HCT116 (cell line): ENCODE data around the gene NPM3. TPM values are rescaled to one million over a fixed set of nuclear protein-coding genes. Genes with fewer than 3 reads are reported as not detected.

Experiments
- ATAC-seq: fragments of 200-7000 bp; cut with Tn5 transposase; 2 replicates; pipeline ENCODE4 v1.9.1; 2020; ENCODE audit warnings: mild to moderate bottlenecking, moderate library complexity
- BruUV-seq: library from RNA; stranded (reverse); fragments of 400-500 nt; replicated peaks from 2 replicates; lab custom pipeline; 2021; lab: Mats Ljungman, UMichigan
- CTCF ChIA-PET: fragments of 300-600 bp; sonication (Branson Sonifier 250); formaldehyde crosslinking; loops from one replicate; lab custom pipeline; 2021; ENCODE audit warnings: antibody characterized with exemption; lab: Charles Lee
- POLR2A ChIA-PET: fragments of 300-600, 350-600 bp; sonication (Branson Sonifier 250); formaldehyde crosslinking; loops from one replicate; lab custom pipeline; 2021; ENCODE audit warnings: antibody characterized with exemption; lab: Charles Lee
- RAD21 ChIA-PET, 2 experiments: fragments of 300-600 bp; sonication (Branson Sonifier 250); formaldehyde crosslinking; loops; one replicate each; lab custom pipeline; 2023; ENCODE audit warnings: low total read pairs in 2 of 2; ENCODE audit not compliant: uncharacterized antibody in 2 of 2, unreplicated experiment in 2 of 2, low non-redundant PET in 1 of 2; lab: Charles Lee
- DNase-seq: peaks from one replicate; pipeline ENCODE4 v3.0.0-alpha.2; 2010; ENCODE audit warnings: low read depth, low spot score
- H2AFZ ChIP-seq: fragments of 200-600 bp; shearing (Covaris generic), sonication (generic); 2 replicates; pipeline ENCODE4 v1.6.1; 2017; ENCODE audit warnings: low read depth, mixed run types, mixed read lengths, antibody characterized with exemption, low read length; ENCODE audit not compliant: poor library complexity, severe bottlenecking
- H3K27ac ChIP-seq: 2 replicates; pipeline ENCODE4 v1.5.1; 2012; ENCODE audit warnings: low read depth, low read length
- H3K27me3 ChIP-seq: fragments of 200-600 bp; sonication (generic); 2 replicates; pipeline ENCODE4 v1.6.1; 2016; ENCODE audit warnings: mixed run types, low read length, mixed read lengths; ENCODE audit not compliant: insufficient read depth
- H3K36me3 ChIP-seq, 2 experiments: fragments of 200-500 bp in 1 of 2; fragments of 200-600 bp in 1 of 2; sonication (Bioruptor generic) in 1 of 2; sonication (generic) in 1 of 2; 2 replicates each; pipeline versions ENCODE4 v1.5.1 to v1.6.1; 2014 to 2016; ENCODE audit warnings: low read length in 2 of 2, inconsistent platforms in 1 of 2, mixed read lengths in 1 of 2, mixed run types in 1 of 2; ENCODE audit not compliant: insufficient read depth in 2 of 2, control insufficient read depth in 1 of 2
- H3K4me1 ChIP-seq, 2 experiments: fragments of 200-600 bp in 1 of 2; sonication (generic) in 1 of 2; 2 replicates each; pipeline versions ENCODE4 v1.5.1 to v1.6.1; 2012 to 2017; ENCODE audit warnings: low read length in 2 of 2, inconsistent platforms in 1 of 2, mild to moderate bottlenecking in 1 of 2, mixed read lengths in 1 of 2, mixed run types in 1 of 2, moderate library complexity in 1 of 2; ENCODE audit not compliant: insufficient read depth in 2 of 2, control insufficient read depth in 1 of 2
- H3K4me2 ChIP-seq: fragments of 200-600 bp; sonication (generic); 2 replicates; pipeline ENCODE4 v1.6.1; 2017; ENCODE audit warnings: mixed run types, low read length, mixed read lengths
- H3K4me3 ChIP-seq, 2 experiments: fragments of 200-600 bp in 1 of 2; sonication (generic) in 1 of 2; replicated peaks in 1 of 2; 2 replicates each; pipeline ENCODE4 v1.5.1; 2011 to 2016; ENCODE audit warnings: low read length in 2 of 2, control low read depth in 1 of 2, low read depth in 1 of 2, mild to moderate bottlenecking in 1 of 2, mixed read lengths in 1 of 2, mixed run types in 1 of 2
- H3K79me2 ChIP-seq: fragments of 200-600 bp; sonication (generic); 2 replicates; pipeline ENCODE4 v1.6.1; 2017; ENCODE audit warnings: mild to moderate bottlenecking, mixed run types, low read length, moderate library complexity, mixed read lengths; ENCODE audit not compliant: insufficient read depth
- H3K9ac ChIP-seq: fragments of 200-600 bp; sonication (generic); 2 replicates; pipeline ENCODE4 v1.6.1; 2016; ENCODE audit warnings: low read length, mixed read lengths
- H3K9me2 ChIP-seq: fragments of 200-600 bp; sonication (generic), shearing (Covaris generic); 2 replicates; pipeline ENCODE4 v1.6.1; 2017; ENCODE audit warnings: mixed run types, mild to moderate bottlenecking, moderate library complexity; ENCODE audit not compliant: insufficient read depth
- H3K9me3 ChIP-seq, 2 experiments: fragments of 200-500 bp in 1 of 2; fragments of 200-600 bp in 1 of 2; sonication (Bioruptor generic) in 1 of 2; sonication (generic) in 1 of 2; 2 replicates each; pipeline ENCODE4 v1.6.1; 2014 to 2017; ENCODE audit warnings: low read length in 2 of 2, mixed read lengths in 2 of 2, inconsistent platforms in 1 of 2, low read depth in 1 of 2, mild to moderate bottlenecking in 1 of 2, mixed run types in 1 of 2, moderate library complexity in 1 of 2; ENCODE audit not compliant: control insufficient read depth in 1 of 2, insufficient read depth in 1 of 2
- H4K20me1 ChIP-seq: fragments of 200-600 bp; sonication (generic), shearing (Covaris generic); 2 replicates; pipeline ENCODE4 v1.6.1; 2017; ENCODE audit warnings: mixed run types, mild to moderate bottlenecking, moderate library complexity; ENCODE audit not compliant: insufficient read depth
- CEBPB ChIP-seq: IDR thresholded peaks from 2 replicates; pipeline ENCODE4 v1.6.1; 2012; ENCODE audit warnings: low read depth
- EGR1 ChIP-seq: IDR thresholded peaks from 2 replicates; pipeline ENCODE4 v1.6.1; 2012; ENCODE audit warnings: low read depth
- ELF1 ChIP-seq: IDR thresholded peaks from 2 replicates; pipeline ENCODE4 v1.6.1; 2012; ENCODE audit warnings: low read depth, borderline replicate concordance
- EZH2 ChIP-seq: fragments of 200-600 bp; sonication (generic); IDR thresholded peaks from 2 replicates; pipeline ENCODE4 v1.6.1; 2017; ENCODE audit warnings: antibody characterized with exemption, mixed run types
- SIN3A ChIP-seq: IDR thresholded peaks from 2 replicates; pipeline ENCODE4 v1.6.1; 2012; ENCODE audit warnings: low read depth
- TCF7L2 ChIP-seq: IDR thresholded peaks from 2 replicates; pipeline ENCODE4 v1.7.0; 2011; ENCODE audit warnings: borderline replicate concordance, inconsistent platforms; ENCODE audit not compliant: insufficient read depth, insufficient read length; ENCODE audit errors: extremely low read depth
- intact Hi-C: fragments of 100-400 bp; cut with micrococcal nuclease; formaldehyde crosslinking; loops from 2 replicates; pipeline ENCODE4 v1.10.0; 2022
- total RNA-seq: library from RNA; stranded (reverse); gene quantifications from one replicate; pipeline ENCODE4 v1.2.1, GENCODE V29; 2021; ENCODE audit not compliant: unreplicated experiment
- TF ChIP-seq, protein P1 (sequence below): IDR thresholded peaks from 2 replicates; pipeline ENCODE4 v1.6.1; 2011; ENCODE audit warnings: mild to moderate bottlenecking, low read length, moderate library complexity; ENCODE audit not compliant: insufficient replicate concordance; ENCODE audit errors: extremely low read depth

NPM3 gene
- total RNA-seq, 1 experiment from 2014 or later: 267 TPM

DNA sequence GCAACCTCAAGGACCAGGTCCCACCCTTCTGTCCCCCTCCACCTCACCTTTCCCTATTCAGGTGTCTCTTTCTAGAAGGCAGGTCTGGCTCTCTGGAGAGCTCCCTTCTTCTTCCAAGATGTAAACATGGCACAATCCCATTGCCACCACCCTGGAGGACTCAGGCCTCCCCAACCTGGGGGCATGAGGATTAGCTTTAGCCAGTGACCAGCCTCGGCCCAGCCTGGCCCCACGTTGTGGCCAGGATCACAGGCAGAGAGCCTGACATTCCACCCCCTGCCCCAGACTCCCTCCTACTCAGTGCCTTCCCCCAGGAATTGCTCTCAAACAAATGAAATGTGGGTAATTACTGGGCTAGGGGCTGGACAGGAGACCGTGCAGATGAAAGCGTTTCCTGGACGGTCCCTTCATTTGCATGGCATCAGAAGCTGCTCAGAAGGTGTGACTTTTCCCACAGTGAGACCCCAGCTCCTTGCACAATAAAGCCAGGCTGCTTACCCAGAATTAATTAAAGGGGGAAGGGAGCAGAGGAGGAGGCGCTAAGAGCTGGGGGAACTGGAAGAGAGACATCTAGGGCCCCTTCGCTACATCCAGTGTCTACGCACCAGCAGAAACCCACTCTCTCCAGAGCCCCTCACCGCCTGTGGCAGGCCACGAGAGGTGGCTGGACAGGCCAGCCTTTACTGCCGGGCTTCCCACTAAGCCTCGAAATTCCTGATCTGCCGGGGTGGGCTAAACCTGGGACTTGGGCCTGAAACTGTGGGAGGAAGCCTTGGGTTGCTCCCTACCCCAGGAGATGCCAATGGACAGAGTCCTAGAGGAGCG lies 15.1 kb downstream of the NPM3 start:
- no peaks in the 10 kb centered on the region for H3K9me2 ChIP-seq
- H3K9ac ChIP-seq: no peak overlapping the region
- no peak for DNase-seq
- H3K27ac ChIP-seq: no peak overlapping the region
- peaks cover 11% of the 10 kb centered on the region; the same call in 1 of the 2 replicates for H3K27me3 ChIP-seq
- TF ChIP-seq SIN3A (no peak), EGR1 (no peak), CEBPB (no peak), ELF1 (no peak), EZH2 (no peak), TCF7L2 (no peak)
- TF ChIP-seq, protein P1, sequence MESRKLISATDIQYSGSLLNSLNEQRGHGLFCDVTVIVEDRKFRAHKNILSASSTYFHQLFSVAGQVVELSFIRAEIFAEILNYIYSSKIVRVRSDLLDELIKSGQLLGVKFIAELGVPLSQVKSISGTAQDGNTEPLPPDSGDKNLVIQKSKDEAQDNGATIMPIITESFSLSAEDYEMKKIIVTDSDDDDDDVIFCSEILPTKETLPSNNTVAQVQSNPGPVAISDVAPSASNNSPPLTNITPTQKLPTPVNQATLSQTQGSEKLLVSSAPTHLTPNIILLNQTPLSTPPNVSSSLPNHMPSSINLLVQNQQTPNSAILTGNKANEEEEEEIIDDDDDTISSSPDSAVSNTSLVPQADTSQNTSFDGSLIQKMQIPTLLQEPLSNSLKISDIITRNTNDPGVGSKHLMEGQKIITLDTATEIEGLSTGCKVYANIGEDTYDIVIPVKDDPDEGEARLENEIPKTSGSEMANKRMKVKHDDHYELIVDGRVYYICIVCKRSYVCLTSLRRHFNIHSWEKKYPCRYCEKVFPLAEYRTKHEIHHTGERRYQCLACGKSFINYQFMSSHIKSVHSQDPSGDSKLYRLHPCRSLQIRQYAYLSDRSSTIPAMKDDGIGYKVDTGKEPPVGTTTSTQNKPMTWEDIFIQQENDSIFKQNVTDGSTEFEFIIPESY: no peak
- intact Hi-C loops: no loop called here
- H2AFZ ChIP-seq: no peak overlapping the region
- no peaks in the 10 kb centered on the region for H3K9me3 ChIP-seq
- no TSS peak for BruUV-seq
- no peaks in the 10 kb centered on the region for H4K20me1 ChIP-seq
- H3K4me3 ChIP-seq: no peak overlapping the region
- no peaks in the 10 kb centered on the region for H3K36me3 ChIP-seq
- ChIA-PET RAD21 (no interaction called here), POLR2A (no interaction called here), CTCF (interaction anchor here (1.1 to 2.2 kb wide), 4 partner anchors 13 to 554 kb away, joined by 3 to 9 read pairs (median 4); partner anchors contain the start of gene NPM3)
- H3K79me2 ChIP-seq: no peaks in the 10 kb centered on the region
- no peaks in the 10 kb centered on the region for H3K4me1 ChIP-seq
- H3K4me2 ChIP-seq: no peak overlapping the region
- no peak for ATAC-seq
